Measurements from ENCODE around the gene TRUB1.

DNA sequence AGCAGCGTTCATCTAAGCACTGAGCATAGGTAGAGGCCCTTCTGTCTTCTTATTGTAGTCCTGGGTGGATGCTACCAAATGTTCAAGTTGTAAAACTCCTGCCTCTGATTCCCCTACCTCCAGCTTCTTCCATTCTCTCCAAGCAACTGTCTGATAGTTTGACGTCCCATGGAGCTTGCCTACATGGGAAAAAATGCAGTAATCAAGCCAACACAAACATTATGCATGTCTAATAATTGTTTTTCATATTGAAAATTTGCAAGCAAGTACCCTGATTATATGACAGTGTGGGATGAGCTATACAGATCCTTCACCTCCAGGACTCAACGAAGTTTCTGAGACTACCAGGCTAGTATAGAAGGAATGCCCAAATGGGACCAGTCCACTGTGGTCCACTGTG is 31.0 kb upstream of the TRUB1 start:
- TF ChIP-seq POLR2A (IDR thresholded peaks at IDR 0.05; ENCODE audit: low read length) (no peak), GATA1 (IDR thresholded peaks at IDR 0.05; ENCODE audit: low read depth, low read length) (no peak)
